HG03571 (cell line): ENCODE measurements around the gene GTPBP8.
"Not testable (repeated sequence)": the region's sequence is repeated elsewhere in the genome, so short reads cannot be mapped to it uniquely, and the experiment has no call there.

Experiments
- ATAC-seq: cut with Tn5 transposase; IDR thresholded peaks from one replicate; pipeline ENCODE4 v1.9.1; 2021; ENCODE audit not compliant: unreplicated experiment

Gene GTPBP8

GRCh38 chr3:112995800-112996199, 5.0 kb downstream of the GTPBP8 start:
- ATAC-seq: no peak

- no peak for ATAC-seq
Observed at GRCh38 chr3:113000691-113001090, 9.9 kb downstream of the GTPBP8 start.

- ATAC-seq: no peak
Observed at GRCh38 chr3:113002037-113002436, 11.3 kb downstream of the GTPBP8 start.

- ATAC-seq: no peak
Observed at GRCh38 chr3:113002679-113003078, 11.9 kb downstream of the GTPBP8 start.

- no peak for ATAC-seq
Observed at GRCh38 chr3:113005611-113006010, 14.8 kb downstream of the GTPBP8 start.

- ATAC-seq: no peak
Observed at GRCh38 chr3:113006359-113007056, 15.7 kb downstream of the GTPBP8 start.

- ATAC-seq: no peak
Observed at GRCh38 chr3:113008117-113008516, 17.3 kb downstream of the GTPBP8 start.

GRCh38 chr3:113013593-113013992, 22.8 kb downstream of the GTPBP8 start:
- no peak for ATAC-seq

- no peak for ATAC-seq
Observed at GRCh38 chr3:113018536-113019181, 27.9 kb downstream of the GTPBP8 start.

GRCh38 chr3:113019182-113020137, 28.7 kb downstream of the GTPBP8 start:
- ATAC-seq: peak; percentile 90

- no peak for ATAC-seq
Observed at GRCh38 chr3:113021471-113021870, 30.7 kb downstream of the GTPBP8 start.

- ATAC-seq: no peak
Observed at GRCh38 chr3:113034011-113034410, 43.2 kb downstream of the GTPBP8 start.

- ATAC-seq: peak; percentile 90
Observed at GRCh38 chr3:113035387-113035982, 44.7 kb downstream of the GTPBP8 start.

GRCh38 chr3:113038328-113038727, 47.5 kb downstream of the GTPBP8 start:
- ATAC-seq: no peak

- ATAC-seq: no peak
Observed at GRCh38 chr3:113039546-113039945, 48.8 kb downstream of the GTPBP8 start.

- no peak for ATAC-seq
Observed at GRCh38 chr3:113040231-113040630, 49.4 kb downstream of the GTPBP8 start.

- ATAC-seq: no peak
Observed at GRCh38 chr3:113043686-113044085, 52.9 kb downstream of the GTPBP8 start.

- ATAC-seq: not testable (repeated sequence)
Observed at GRCh38 chr3:113046186-113046965, 55.6 kb downstream of the GTPBP8 start.

GRCh38 chr3:113051302-113051711, 60.5 kb downstream of the GTPBP8 start:
- peak; percentile 98 for ATAC-seq
